ENCODE results near the gene CEP63.

DNA sequence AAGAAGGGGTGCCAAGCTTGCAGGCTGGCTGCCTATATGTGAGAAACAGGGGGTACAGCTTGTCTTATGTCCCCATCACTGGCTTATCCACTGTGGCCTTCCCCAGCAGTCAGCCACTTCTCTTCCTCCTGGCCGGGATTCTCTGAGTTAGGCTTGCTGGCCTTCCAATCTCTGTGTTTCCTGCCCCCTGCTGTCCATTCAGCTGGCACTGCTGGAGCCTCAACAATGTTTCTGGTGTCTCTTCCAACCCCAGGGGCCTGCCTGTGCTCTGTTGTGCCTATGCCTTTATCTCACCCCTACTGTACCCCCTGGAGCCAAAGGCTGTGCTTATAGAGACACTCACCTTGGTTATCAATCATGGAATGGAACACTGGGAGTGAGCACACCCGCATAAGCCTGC, 36.6 kb upstream of the CEP63 start:
- TF ChIP-seq CTCF (IDR thresholded peaks at IDR 0.05) (peak in 2 of 3 donors; percentile 53 to 59), POLR2A (IDR thresholded peaks at IDR 0.05) (no peak), POLR2AphosphoS5 (IDR thresholded peaks at IDR 0.05) (no peak)

Measured in breast epithelium (tissue), 3 donors.